Left lung (tissue), 10 donors: ENCODE data around the gene GRIP1. TPM values are rescaled to one million over a fixed set of nuclear protein-coding genes. Genes with fewer than 3 reads are reported as not detected.

Experiments used
- ATAC-seq: fragments of 200-7000 bp; cut with Tn5 transposase; one replicate; pipeline ENCODE4 v1.9.1; 2020; ENCODE audit warnings: moderate library complexity
- DNase-seq, 4 donors: peaks; one replicate each; pipeline ENCODE4 v3.0.0-alpha.2; 2013 to 2020
- H3K27ac ChIP-seq, 2 donors: fragments of 200-600 bp; sonication (generic) in 1 of 2; one replicate each; pipeline versions ENCODE4 v1.5.0 to v1.8.0; 2020 to 2021
- H3K27me3 ChIP-seq, 2 donors: fragments of 200-600 bp; sonication (generic) in 1 of 2; one replicate each; pipeline versions ENCODE4 v1.5.0 to v1.8.0; 2020 to 2021
- H3K36me3 ChIP-seq, 2 donors: fragments of 200-600 bp; sonication (generic) in 1 of 2; one replicate each; pipeline versions ENCODE4 v1.5.0 to v1.8.0; 2020 to 2021
- H3K4me1 ChIP-seq, 2 donors: fragments of 200-600 bp; one replicate each; pipeline ENCODE4 v1.8.0; 2021
- H3K4me3 ChIP-seq, 2 donors: fragments of 200-600 bp; sonication (generic) in 1 of 2; one replicate each; pipeline versions ENCODE4 v1.5.0 to v1.8.0; 2020 to 2021; ENCODE audit warnings: mild to moderate bottlenecking in 1 of 2
- H3K9me3 ChIP-seq, 2 donors: fragments of 200-600 bp; sonication (generic) in 1 of 2; one replicate each; pipeline versions ENCODE4 v1.5.0 to v1.8.0; 2020 to 2021
- CTCF ChIP-seq, 2 donors: fragments of 200-600 bp; sonication (generic) in 1 of 2; IDR thresholded peaks; one replicate each; pipeline versions ENCODE4 v1.5.0 to v1.8.0; 2021; ENCODE audit warnings: antibody characterized with exemption in 2 of 2
- intact Hi-C, 2 donors: fragments of 100-400 bp; cut with DNase I; formaldehyde crosslinking; loops; one replicate each; pipeline versions ENCODE4 v1.11.2 to v1.14.2; 2022
- polyA plus RNA-seq, 6 donors: library from polyadenylated mRNA; unstranded; fragments of 120-200 nt; gene quantifications; one replicate each; pipeline ENCODE4 v1.2.1, GENCODE V29; 2013; ENCODE audit not compliant: insufficient read length in 6 of 6
- total RNA-seq, 2 donors: library from RNA; stranded (reverse); fragmentation: NEBNext Ultra II Directional; extraction: Animal tissue kit (Norgen Biotek cat#: 25700); gene quantifications; one replicate each; pipeline ENCODE4 v1.2.1, GENCODE V29; 2021
- donor health status: DM: no; HTN: yes; CAD: no.
- donor health status: DM: no; HTN: no; CAD: no.

The GRIP1 gene
- total and polyA plus RNA-seq, 8 donors = 1.9 to 10.6 (median 6.0) TPM

- H3K4me1 ChIP-seq = no peaks in the 10 kb centered on the region
- ATAC-seq = no peak
Observed at GRCh38 chr12:66699738-66700482, 21.0 kb upstream of the GRIP1 start.

GRCh38 chr12:66698558-66698957, 19.7 kb upstream of the GRIP1 start:
- TF ChIP-seq CTCF (IDR thresholded peaks at IDR 0.05) = no peak
- ATAC-seq (no peak), DNase-seq (no peak)
- Histone ChIP-seq H3K4me1 (no peaks in the 10 kb centered on the region), H3K9me3 (no peaks in the 10 kb centered on the region), H3K4me3 (no peak overlapping the region), H3K27me3 (no peaks in the 10 kb centered on the region), H3K27ac (no peak overlapping the region), H3K36me3 (no peaks in the 10 kb centered on the region)
- intact Hi-C loops = no loop called here

More at GRCh38 chr12:66699738-66700482, 21.0 kb upstream of the GRIP1 start:
- TF ChIP-seq CTCF (IDR thresholded peaks at IDR 0.05) = no peak
- no peak for DNase-seq
- Histone ChIP-seq H3K36me3 (no peaks in the 10 kb centered on the region), H3K4me3 (no peak overlapping the region), H3K9me3 (no peaks in the 10 kb centered on the region), H3K27me3 (no peaks in the 10 kb centered on the region), H3K27ac (no peak overlapping the region)
- intact Hi-C loops = no loop called here

GRCh38 chr12:66697404-66697803, 18.5 kb upstream of the GRIP1 start:
- ATAC-seq (no peak), DNase-seq (no peak)
- H3K4me3 ChIP-seq = no peak overlapping the region
- no peaks in the 10 kb centered on the region for H3K27me3 ChIP-seq
- no peaks in the 10 kb centered on the region for H3K9me3 ChIP-seq
- H3K36me3 ChIP-seq = no peaks in the 10 kb centered on the region
- intact Hi-C loops = no loop called here
- H3K4me1 ChIP-seq = no peaks in the 10 kb centered on the region
- no peak overlapping the region for H3K27ac ChIP-seq
- TF ChIP-seq CTCF (IDR thresholded peaks at IDR 0.05) = no peak

GRCh38 chr12:66694666-66695613, 16.1 kb upstream of the GRIP1 start:
- no peaks in the 10 kb centered on the region for H3K27me3 ChIP-seq
- H3K4me3 ChIP-seq = no peak overlapping the region
- no peaks in the 10 kb centered on the region for H3K36me3 ChIP-seq
- H3K4me1 ChIP-seq = no peaks in the 10 kb centered on the region
- TF ChIP-seq CTCF (IDR thresholded peaks at IDR 0.05) = no peak
- ATAC-seq (no peak), DNase-seq (no peak)
- intact Hi-C loops = no loop called here
- H3K27ac ChIP-seq = no peak overlapping the region
- H3K9me3 ChIP-seq = no peaks in the 10 kb centered on the region

GRCh38 chr12:66693901-66694513, 15.1 kb upstream of the GRIP1 start:
- TF ChIP-seq CTCF (IDR thresholded peaks at IDR 0.05) = peak; percentile 42
- Histone ChIP-seq H3K27me3 (no peaks in the 10 kb centered on the region), H3K27ac (no peak overlapping the region), H3K36me3 (no peaks in the 10 kb centered on the region), H3K4me1 (no peaks in the 10 kb centered on the region), H3K4me3 (no peak overlapping the region), H3K9me3 (no peaks in the 10 kb centered on the region)
- intact Hi-C loops = no loop called here
- ATAC-seq (peak; percentile 89), DNase-seq (peak in 2 of 4 donors; percentile 43 to 64)
